Gastrocnemius medialis (tissue), 4 donors: ENCODE measurements around the gene MACROD2.

ENCODE experiments used
- POLR2A ChIP-seq, 2 donors: fragments of 450-650 bp; IDR thresholded peaks; one replicate each; pipeline ENCODE4 v1.6.1; 2017; ENCODE audit warnings: antibody characterized with exemption in 2 of 2, mild to moderate bottlenecking in 2 of 2, moderate library complexity in 2 of 2
- TF ChIP-seq, protein P1 (sequence below), 5 experiments: fragments of 450-650 bp in 3 of 5; fragments of 200-600 bp in 2 of 5; sonication (generic) in 2 of 5; IDR thresholded peaks in 4 of 5; conservative IDR thresholded peaks in 1 of 5; 1 replicate in 4 of 5; 2 replicates in 1 of 5; pipeline ENCODE4 v1.5.1; 2016 to 2019; ENCODE audit warnings: antibody characterized with exemption in 5 of 5, mild to moderate bottlenecking in 3 of 5, moderate library complexity in 3 of 5

DNA sequence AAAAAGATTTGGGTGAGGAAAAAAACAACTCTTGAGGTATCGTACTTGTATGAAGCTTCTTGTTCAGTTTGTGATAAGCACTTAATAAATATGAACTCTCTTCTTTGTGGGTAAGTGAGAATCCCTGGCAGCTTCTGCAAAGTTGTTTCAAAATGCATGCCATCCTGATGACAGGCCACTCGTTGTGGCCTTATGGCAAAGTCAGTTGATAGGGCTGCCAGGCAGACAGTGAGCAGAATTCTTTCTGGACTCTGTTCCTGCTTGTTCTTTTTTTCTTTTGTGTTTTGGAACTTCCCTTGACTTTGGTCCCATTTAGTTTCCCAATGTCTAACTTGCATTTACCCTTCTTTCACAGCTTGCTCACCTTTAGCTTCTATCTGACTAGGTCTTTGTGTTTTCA, 1325.6 kb downstream of the MACROD2 start:
- no peak for TF ChIP-seq POLR2A (IDR thresholded peaks at IDR 0.05)
- TF ChIP-seq, protein P1, sequence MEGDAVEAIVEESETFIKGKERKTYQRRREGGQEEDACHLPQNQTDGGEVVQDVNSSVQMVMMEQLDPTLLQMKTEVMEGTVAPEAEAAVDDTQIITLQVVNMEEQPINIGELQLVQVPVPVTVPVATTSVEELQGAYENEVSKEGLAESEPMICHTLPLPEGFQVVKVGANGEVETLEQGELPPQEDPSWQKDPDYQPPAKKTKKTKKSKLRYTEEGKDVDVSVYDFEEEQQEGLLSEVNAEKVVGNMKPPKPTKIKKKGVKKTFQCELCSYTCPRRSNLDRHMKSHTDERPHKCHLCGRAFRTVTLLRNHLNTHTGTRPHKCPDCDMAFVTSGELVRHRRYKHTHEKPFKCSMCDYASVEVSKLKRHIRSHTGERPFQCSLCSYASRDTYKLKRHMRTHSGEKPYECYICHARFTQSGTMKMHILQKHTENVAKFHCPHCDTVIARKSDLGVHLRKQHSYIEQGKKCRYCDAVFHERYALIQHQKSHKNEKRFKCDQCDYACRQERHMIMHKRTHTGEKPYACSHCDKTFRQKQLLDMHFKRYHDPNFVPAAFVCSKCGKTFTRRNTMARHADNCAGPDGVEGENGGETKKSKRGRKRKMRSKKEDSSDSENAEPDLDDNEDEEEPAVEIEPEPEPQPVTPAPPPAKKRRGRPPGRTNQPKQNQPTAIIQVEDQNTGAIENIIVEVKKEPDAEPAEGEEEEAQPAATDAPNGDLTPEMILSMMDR (IDR thresholded peaks at IDR 0.05 in 4 of 5, conservative IDR thresholded peaks at IDR 0.05 in 1 of 5): no peak
